ENCODE data around the gene TRMT61A. TPM values are rescaled to one million over a fixed set of nuclear protein-coding genes. Genes with fewer than 3 reads are reported as not detected.

Gene TRMT61A
- total and polyA plus RNA-seq, 9 of the 15 experiments (the other 6 are each of a cell fraction or from before 2014, with no cell fraction given): 0.10 to 24.8 (median 5.1) TPM

DNA sequence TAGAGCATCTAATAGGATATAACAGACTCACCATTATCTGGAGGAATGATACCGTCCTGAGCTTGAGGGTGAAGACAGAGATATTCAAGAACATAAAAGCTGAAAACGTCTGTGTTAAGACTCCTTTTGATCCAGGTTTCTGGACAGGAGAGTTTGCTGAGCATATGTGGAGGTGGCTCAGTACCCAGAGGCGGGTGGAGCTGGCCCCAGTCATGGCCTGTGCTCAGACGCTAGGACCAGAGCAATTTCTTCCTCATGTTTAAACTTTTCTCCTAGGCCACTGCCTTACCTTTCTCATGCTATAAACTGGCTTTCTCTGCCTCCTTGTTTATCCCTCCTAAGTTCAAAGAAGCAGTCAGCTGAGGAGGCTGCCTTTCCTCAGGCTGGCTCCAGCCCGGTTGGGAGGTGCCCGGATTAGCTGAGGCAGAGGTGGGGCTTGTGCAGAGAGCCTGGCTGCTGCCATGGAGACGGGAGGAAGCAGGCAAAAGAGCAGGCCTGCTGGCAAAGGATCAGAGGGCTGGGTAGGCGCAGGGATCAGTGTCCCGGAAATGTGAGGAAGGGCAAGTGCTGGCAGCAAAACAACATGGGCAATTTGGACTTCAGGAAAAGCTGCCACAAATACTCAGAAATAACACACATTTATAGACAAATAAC is 47.5 kb downstream of the TRMT61A start:
- TF ChIP-seq HNRNPUL1 (IDR thresholded peaks at IDR 0.05; ENCODE audit: low read length) (no peak), RFX1 (IDR thresholded peaks at IDR 0.05) (peak; percentile 20; the same call in 1 of the 2 replicates), ZNF780A (CRISPR knock-in tag; IDR thresholded peaks at IDR 0.05) (no peak), NEUROD1 (IDR thresholded peaks at IDR 0.05; ENCODE audit: borderline replicate concordance, low read depth, low read length, partially characterized antibody) (no peak), HDAC6 (IDR thresholded peaks at IDR 0.05; ENCODE audit: low read depth, low read length) (no peak), ATF7 (IDR thresholded peaks at IDR 0.05) (no peak), BRD4 (IDR thresholded peaks at IDR 0.05) (no peak), CREB1 (IDR thresholded peaks at IDR 0.05) (no peak), CREB1 (CRISPR knock-in tag; IDR thresholded peaks at IDR 0.05) (no peak)
- TF ChIP-seq, protein P1, sequence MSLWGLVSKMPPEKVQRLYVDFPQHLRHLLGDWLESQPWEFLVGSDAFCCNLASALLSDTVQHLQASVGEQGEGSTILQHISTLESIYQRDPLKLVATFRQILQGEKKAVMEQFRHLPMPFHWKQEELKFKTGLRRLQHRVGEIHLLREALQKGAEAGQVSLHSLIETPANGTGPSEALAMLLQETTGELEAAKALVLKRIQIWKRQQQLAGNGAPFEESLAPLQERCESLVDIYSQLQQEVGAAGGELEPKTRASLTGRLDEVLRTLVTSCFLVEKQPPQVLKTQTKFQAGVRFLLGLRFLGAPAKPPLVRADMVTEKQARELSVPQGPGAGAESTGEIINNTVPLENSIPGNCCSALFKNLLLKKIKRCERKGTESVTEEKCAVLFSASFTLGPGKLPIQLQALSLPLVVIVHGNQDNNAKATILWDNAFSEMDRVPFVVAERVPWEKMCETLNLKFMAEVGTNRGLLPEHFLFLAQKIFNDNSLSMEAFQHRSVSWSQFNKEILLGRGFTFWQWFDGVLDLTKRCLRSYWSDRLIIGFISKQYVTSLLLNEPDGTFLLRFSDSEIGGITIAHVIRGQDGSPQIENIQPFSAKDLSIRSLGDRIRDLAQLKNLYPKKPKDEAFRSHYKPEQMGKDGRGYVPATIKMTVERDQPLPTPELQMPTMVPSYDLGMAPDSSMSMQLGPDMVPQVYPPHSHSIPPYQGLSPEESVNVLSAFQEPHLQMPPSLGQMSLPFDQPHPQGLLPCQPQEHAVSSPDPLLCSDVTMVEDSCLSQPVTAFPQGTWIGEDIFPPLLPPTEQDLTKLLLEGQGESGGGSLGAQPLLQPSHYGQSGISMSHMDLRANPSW (CRISPR knock-in tag; IDR thresholded peaks at IDR 0.05): no peak
- Histone ChIP-seq H3K4me2 (ENCODE audit: insufficient read depth, low read length) (no peak overlapping the region), H3K79me2 (ENCODE audit: control insufficient read depth, insufficient read depth, low read length) (no peaks in the 10 kb centered on the region), H2AFZ (ENCODE audit: low read depth, low read length) (no peak overlapping the region), H3K9me1 (ENCODE audit: control insufficient read depth, insufficient read depth, low read length) (no peaks in the 10 kb centered on the region), H3K27me3 (ENCODE audit: control insufficient read depth in 2 of 2, insufficient read depth in 2 of 2, low read length in 2 of 2) (no peaks in the 10 kb centered on the region), H4K20me1 (replicated peaks; ENCODE audit: control insufficient read depth, insufficient read depth, low read length) (peaks cover 9% of the 10 kb centered on the region; the same call in 1 of the 2 replicates), H3K9me3 (replicated peaks; ENCODE audit: control insufficient read depth, insufficient read depth, low read depth, low read length) (no peaks in the 10 kb centered on the region), H3K9ac (ENCODE audit: insufficient read depth in 1 of 2, low read depth in 2 of 2, low read length in 2 of 2) (no peak overlapping the region), H3K4me3 (no peak overlapping the region), H3K4me1 (replicated peaks in 1 of 2; ENCODE audit: control insufficient read depth in 2 of 2, insufficient read depth in 2 of 2, low read length in 2 of 2) (no peaks in the 10 kb centered on the region), H3K27ac (ENCODE audit: extremely low read depth, low read depth, low read length) (no peak overlapping the region), H3K36me3 (ENCODE audit: control insufficient read depth, insufficient read depth, low read length) (peaks cover 42% of the 10 kb centered on the region; the same call in 2 of the 3 replicates)
- intact Hi-C loops (cut with micrococcal nuclease) (loop anchor here (10.0 kb wide), 1 partner anchor 108 kb away; no protein-coding TSS in a partner anchor), in situ Hi-C loops (cut with MboI) (loop anchor here (10.0 kb wide), 1 partner anchor 98 kb away; no protein-coding TSS in a partner anchor)
- 77% methylated on average over 9 of the region's 9 CpGs for WGBS (ENCODE audit: insufficient coverage, low coverage, missing lambda C conversion rate)
- POLR2A ChIA-PET: interaction anchor here (1.6 kb wide), 1 partner anchor 14 kb away, joined by 3 read pairs; no protein-coding TSS in a partner anchor
- no peak for DNase-seq (ENCODE audit: extremely low read depth in 1 of 4, low spot score in 3 of 4)
- CTCF ChIA-PET (ENCODE audit: low intra/inter-chr PET ratio): interaction anchor here (0.5 kb wide), 1 partner anchor 262 kb away, joined by 4 read pairs; no protein-coding TSS in a partner anchor
- ATAC-seq: no peak
- no TSS peak for BruUV-seq (replicated peaks)
- FAIRE-seq: no peak

Data from K562 (cell line).